NCI-H748 (cell line): ENCODE results near the gene LRRK2.
"Not testable (repeated sequence)": the region's sequence is repeated elsewhere in the genome, so short reads cannot be mapped to it uniquely, and the experiment has no call there.

Experiments used
- DNase-seq: peaks from one replicate; lab custom pipeline; 2025; ENCODE audit not compliant: unreplicated experiment; lab: John Stamatoyannopoulos, UW

LRRK2 gene

GRCh38 chr12:40244526-40245156 is 19.8 kb downstream of the LRRK2 start:
- DNase-seq: not testable (repeated sequence)

- no peak for DNase-seq
These were observed 23.2 kb downstream of the LRRK2 start for GRCh38 chr12:40248034-40248433.

GRCh38 chr12:40248585-40249297 is 23.9 kb downstream of the LRRK2 start:
- no peak for DNase-seq

- not testable (repeated sequence) for DNase-seq
These were observed 25.9 kb downstream of the LRRK2 start for GRCh38 chr12:40250652-40251051.

GRCh38 chr12:40253936-40254335 is 29.1 kb downstream of the LRRK2 start:
- no peak for DNase-seq

GRCh38 chr12:40254455-40255085 is 29.8 kb downstream of the LRRK2 start:
- DNase-seq: no peak

- DNase-seq: no peak
These were observed 33.6 kb downstream of the LRRK2 start for GRCh38 chr12:40258371-40258770.

- no peak for DNase-seq
These were observed 37.1 kb downstream of the LRRK2 start for GRCh38 chr12:40261937-40262336.

GRCh38 chr12:40262657-40263056 is 37.9 kb downstream of the LRRK2 start:
- no peak for DNase-seq

- no peak for DNase-seq
These were observed 39.0 kb downstream of the LRRK2 start for GRCh38 chr12:40263616-40264409.

- DNase-seq: no peak
These were observed 47.3 kb downstream of the LRRK2 start for GRCh38 chr12:40271981-40272664.

- DNase-seq: no peak
These were observed 57.1 kb downstream of the LRRK2 start for GRCh38 chr12:40281791-40282364.

- no peak for DNase-seq
These were observed 61.8 kb downstream of the LRRK2 start for GRCh38 chr12:40286583-40286982.

- DNase-seq: no peak
These were observed 62.7 kb downstream of the LRRK2 start for GRCh38 chr12:40287369-40287975.

GRCh38 chr12:40292788-40293429 is 68.1 kb downstream of the LRRK2 start:
- DNase-seq: no peak

GRCh38 chr12:40298341-40298740 is 73.5 kb downstream of the LRRK2 start:
- DNase-seq: no peak

- DNase-seq: no peak
These were observed 75.7 kb downstream of the LRRK2 start for GRCh38 chr12:40300490-40300889.

GRCh38 chr12:40309001-40309400 is 84.2 kb downstream of the LRRK2 start:
- no peak for DNase-seq

- DNase-seq: no peak
These were observed 85.4 kb downstream of the LRRK2 start for GRCh38 chr12:40310211-40310610.

- DNase-seq: no peak
These were observed 87.4 kb downstream of the LRRK2 start for GRCh38 chr12:40312196-40312595.
